Adipose tissue (tissue), 3 donors: Measurements from ENCODE around the gene VN1R5. TPM values are rescaled to one million over a fixed set of nuclear protein-coding genes. Genes with fewer than 3 reads are reported as not detected.
"Not testable (repeated sequence)": the region's sequence is repeated elsewhere in the genome, so short reads cannot be mapped to it uniquely, and the experiment has no call there.

Experiments
- H3K27ac ChIP-seq: one replicate; pipeline ENCODE4 v1.5.1; 2013; ENCODE audit warnings: low read depth, low read length
- WGBS, 3 donors: extraction: QIAGEN DNeasy Blood & Tissue Kit; methylation state at CpG; one replicate each; pipeline ENCODE4 v1.1.7; 2013; 5-methylcytosine and 5-hydroxymethylcytosine counted together
- polyA plus RNA-seq, 3 donors: library from polyadenylated mRNA; stranded (reverse); fragments of 200-250 nt; gene quantifications; one replicate each; pipeline ENCODE4 v1.2.3, GENCODE V29; 2013
- donor health status: healthy with polysubstance abuse.
- donor health status: Bipolar disorder and iron deficiency.
- donor health status: healthy.

VN1R5 gene
- polyA plus RNA-seq, 3 donors: not detected

GRCh38 chr1:247268390-247269045 lies 12.6 kb downstream of the VN1R5 start:
- 44 to 73% (median 72%) methylated on average over 2 of the region's 2 CpGs for WGBS, 3 donors
- H3K27ac ChIP-seq: no peak overlapping the region

GRCh38 chr1:247269133-247269532 lies 13.3 kb downstream of the VN1R5 start:
- no peak overlapping the region for H3K27ac ChIP-seq

GRCh38 chr1:247270003-247270402 lies 14.1 kb downstream of the VN1R5 start:
- 67 to 75% (median 70%) methylated on average over 1 of the region's 1 CpG for WGBS, 3 donors
- H3K27ac ChIP-seq: no peak overlapping the region

GRCh38 chr1:247273013-247273412 lies 17.1 kb downstream of the VN1R5 start:
- WGBS, 3 donors: 59 to 81% (median 75%) methylated on average over 1 of the region's 1 CpG
- no peak overlapping the region for H3K27ac ChIP-seq

GRCh38 chr1:247274605-247275256 lies 18.9 kb downstream of the VN1R5 start:
- WGBS, 3 donors: 73 to 90% (median 88%) methylated on average over 3 of the region's 3 CpGs
- no peak overlapping the region for H3K27ac ChIP-seq

- H3K27ac ChIP-seq: no peak overlapping the region
- WGBS, 3 donors: 48 to 96% (median 93%) methylated on average over 2 of the region's 2 CpGs
Measured at GRCh38 chr1:247277191-247277590, 21.3 kb downstream of the VN1R5 start.

GRCh38 chr1:247281001-247281574 lies 25.2 kb downstream of the VN1R5 start:
- H3K27ac ChIP-seq: no peak overlapping the region
- 55 to 61% (median 59%) methylated on average over 5 of the region's 5 CpGs for WGBS, 3 donors

GRCh38 chr1:247286134-247286670 lies 30.3 kb downstream of the VN1R5 start:
- WGBS, 3 donors: 93 to 95% (median 93%) methylated on average over 23 of the region's 23 CpGs
- no peak overlapping the region for H3K27ac ChIP-seq

- H3K27ac ChIP-seq: no peak overlapping the region
- 94 to 96% (median 95%) methylated on average over 14 of the region's 14 CpGs for WGBS, 3 donors
Measured at GRCh38 chr1:247287460-247287859, 31.6 kb downstream of the VN1R5 start.

- WGBS, 3 donors: 94 to 99% (median 97%) methylated on average over 6 of the region's 6 CpGs
- H3K27ac ChIP-seq: no peak overlapping the region
Measured at GRCh38 chr1:247288341-247288740, 32.5 kb downstream of the VN1R5 start.

- 89 to 93% (median 93%) methylated on average over 19 of the region's 19 CpGs for WGBS, 3 donors
Measured at GRCh38 chr1:247289274-247289892, 33.5 kb downstream of the VN1R5 start.

GRCh38 chr1:247290576-247290975 lies 34.7 kb downstream of the VN1R5 start:
- WGBS, 3 donors: 92 to 97% (median 96%) methylated on average over 20 of the region's 20 CpGs
- no peak overlapping the region for H3K27ac ChIP-seq

More at GRCh38 chr1:247289274-247289892, 33.5 kb downstream of the VN1R5 start:
- not testable (repeated sequence) for H3K27ac ChIP-seq

- no peak overlapping the region for H3K27ac ChIP-seq
- 93 to 97% (median 94%) methylated on average over 9 of the region's 9 CpGs for WGBS, 3 donors
Measured at GRCh38 chr1:247291161-247291560, 35.3 kb downstream of the VN1R5 start.

- no peak overlapping the region for H3K27ac ChIP-seq
- WGBS, 3 donors: 66 to 71% (median 69%) methylated on average over 17 of the region's 17 CpGs
Measured at GRCh38 chr1:247291833-247292561, 36.1 kb downstream of the VN1R5 start.

- 75 to 79% (median 77%) methylated on average over 7 of the region's 7 CpGs for WGBS, 3 donors
- H3K27ac ChIP-seq: no peak overlapping the region
Measured at GRCh38 chr1:247293047-247293446, 37.2 kb downstream of the VN1R5 start.

GRCh38 chr1:247294282-247294681 lies 38.4 kb downstream of the VN1R5 start:
- no peak overlapping the region for H3K27ac ChIP-seq
- 82 to 84% (median 83%) methylated on average over 5 of the region's 5 CpGs for WGBS, 3 donors

GRCh38 chr1:247295274-247295684 lies 39.4 kb downstream of the VN1R5 start:
- no peak overlapping the region for H3K27ac ChIP-seq
- WGBS, 3 donors: 42 to 69% (median 55%) methylated on average over 6 of the region's 6 CpGs

- WGBS, 3 donors: 60 to 78% (median 67%) methylated on average over 5 of the region's 5 CpGs
- no peak overlapping the region for H3K27ac ChIP-seq
Measured at GRCh38 chr1:247295746-247296145, 39.9 kb downstream of the VN1R5 start.
